Right cardiac atrium (tissue), 5 donors: ENCODE data around the gene TRIO. TPM values are rescaled to one million over a fixed set of nuclear protein-coding genes. Genes with fewer than 3 reads are reported as not detected.

ENCODE experiments used
- ATAC-seq, 2 donors: fragments of 200-7000 bp; cut with Tn5 transposase; one replicate each; pipeline versions ENCODE4 v1.8.0 to v1.9.1; 2020; ENCODE audit warnings: moderate library complexity in 2 of 2, mild to moderate bottlenecking in 1 of 2
- DNase-seq, 3 donors: peaks; one replicate each; pipeline ENCODE4 v3.0.0-alpha.2; 2020
- H3K27ac ChIP-seq: one replicate; pipeline ENCODE4 v1.5.1; 2013; ENCODE audit warnings: mild to moderate bottlenecking, low read length, control low read depth, moderate library complexity
- H3K27me3 ChIP-seq: one replicate; pipeline ENCODE4 v1.6.1; 2013; ENCODE audit not compliant: control insufficient read depth, insufficient read depth
- H3K4me1 ChIP-seq: one replicate; pipeline ENCODE4 v1.6.1; 2013; ENCODE audit warnings: low read length; ENCODE audit not compliant: control insufficient read depth, insufficient read depth
- H3K4me3 ChIP-seq: one replicate; pipeline ENCODE4 v1.5.1; 2013; ENCODE audit warnings: low read length, control low read depth
- H3K9me3 ChIP-seq: one replicate; pipeline ENCODE4 v1.6.1; 2013; ENCODE audit warnings: low read length; ENCODE audit not compliant: control insufficient read depth
- WGBS: extraction: QIAGEN DNeasy Blood & Tissue Kit; methylation state at CpG from one replicate; pipeline ENCODE4 v1.1.7; 2013; 5-methylcytosine and 5-hydroxymethylcytosine counted together
- intact Hi-C, 4 donors: fragments of 100-400 bp; cut with DNase I; formaldehyde crosslinking; loops; one replicate each; pipeline versions ENCODE4 v1.11.0 to v1.14.0; 2022 to 2023
- polyA plus RNA-seq: library from polyadenylated mRNA; stranded (reverse); fragments of 200-250 nt; gene quantifications from one replicate; pipeline ENCODE4 v1.2.3, GENCODE V29; 2013
- total RNA-seq, 4 donors: library from RNA; stranded (reverse); fragmentation: NEBNext Ultra II Directional; extraction: Animal tissue kit (Norgen Biotek cat#: 25700); gene quantifications; one replicate each; pipeline ENCODE4 v1.2.1, GENCODE V29; 2021
- donor health status: healthy with polysubstance abuse.
- donor health status: DM: no; HTN: yes; CAD: no.
- donor health status: DM: no; HTN: no; CAD: no.
- donor health status: DM: no; HTN: yes; CAD: no; lungs with severe emphysema.
- donor health status: DM: yes; HTN: yes; CAD: no.

TRIO gene
- total and polyA plus RNA-seq, 5 donors, result 31.3 to 66.0 (median 54.1) TPM

DNA sequence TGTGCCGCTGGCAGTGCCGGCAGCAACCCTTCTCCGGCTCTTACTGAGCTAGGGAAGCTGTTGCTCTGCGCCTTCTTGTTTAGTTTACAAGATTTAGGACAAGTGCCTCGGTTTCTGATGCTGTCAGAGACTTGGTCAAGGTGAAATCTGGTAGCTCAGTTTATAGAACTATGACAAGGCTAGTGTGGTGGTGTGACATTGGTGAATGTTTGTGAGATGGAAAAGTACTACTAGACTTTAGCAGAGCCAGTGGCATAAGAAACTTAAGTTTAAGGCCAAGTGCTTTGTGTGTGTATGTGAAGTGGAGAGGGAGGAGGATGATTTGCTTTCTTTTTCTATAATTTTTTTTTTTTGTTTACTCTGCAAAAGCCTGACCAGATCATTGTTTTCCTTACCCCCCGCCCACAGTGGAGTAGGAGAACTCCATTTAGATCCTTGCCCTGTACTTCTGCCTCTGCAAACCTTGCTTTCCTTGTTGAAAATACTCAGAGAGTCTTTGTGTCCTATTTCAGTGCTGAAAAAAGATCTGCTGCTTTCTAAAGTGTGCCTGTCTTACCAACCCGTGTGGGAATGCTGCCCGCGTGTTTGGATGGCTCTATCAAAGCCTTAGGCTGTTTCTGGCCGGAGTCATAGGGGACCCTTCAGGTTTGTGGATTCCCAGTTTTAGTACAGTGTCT lies 75.9 kb downstream of the TRIO start:
- peak; percentile 44 to 47 for ATAC-seq
- 63% methylated on average over 10 of the region's 10 CpGs for WGBS
- H3K4me3 ChIP-seq, result no peak overlapping the region
- H3K27ac ChIP-seq, result peak overlapping the region; percentile 9
- intact Hi-C loops, result no loop called here
- DNase-seq, result no peak
- no peaks in the 10 kb centered on the region for H3K9me3 ChIP-seq
- no peaks in the 10 kb centered on the region for H3K27me3 ChIP-seq
- H3K4me1 ChIP-seq, result peaks cover 30% of the 10 kb centered on the region

DNA sequence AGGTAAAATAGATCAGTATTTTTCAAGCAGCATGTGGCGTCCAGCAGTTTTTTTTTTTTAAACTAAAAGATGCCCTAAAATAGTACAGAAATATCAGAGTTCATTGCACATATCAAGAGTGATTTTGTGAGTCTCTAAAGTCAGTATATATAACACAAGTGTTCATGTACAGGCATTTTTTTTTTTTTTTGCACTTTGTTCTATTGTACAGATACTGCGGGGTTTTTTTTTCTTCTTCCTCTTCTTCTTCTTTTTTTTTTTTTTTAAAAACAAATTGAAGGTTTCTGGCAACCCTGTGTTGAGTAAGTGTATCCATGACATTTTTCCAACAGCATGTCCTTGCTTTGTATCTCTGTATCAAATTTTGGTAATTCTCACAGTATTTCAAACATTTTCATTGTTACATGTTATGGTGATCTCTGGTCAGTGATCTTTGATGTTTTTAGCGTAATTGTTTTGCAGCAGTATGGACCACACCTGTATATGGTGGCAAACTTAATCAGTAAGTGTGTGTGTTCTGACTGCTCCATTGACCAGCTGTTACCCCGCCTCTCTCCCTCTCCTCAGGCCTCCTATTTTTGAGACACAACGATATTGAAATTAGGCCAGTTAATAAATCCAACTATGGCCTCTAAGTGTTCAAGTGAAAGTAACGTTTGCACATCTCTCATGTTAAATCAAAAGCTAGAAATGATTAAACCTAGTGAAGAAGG lies 76.8 kb downstream of the TRIO start:
- intact Hi-C loops, result no loop called here
- Histone ChIP-seq H3K4me3 (no peak overlapping the region), H3K27me3 (no peaks in the 10 kb centered on the region), H3K27ac (no peak overlapping the region), H3K9me3 (no peaks in the 10 kb centered on the region), H3K4me1 (peaks cover 30% of the 10 kb centered on the region)
- 61% methylated on average over 6 of the region's 6 CpGs for whole genome bisulfite sequencing
- no peak for DNase-seq
- ATAC-seq, result no peak

DNA sequence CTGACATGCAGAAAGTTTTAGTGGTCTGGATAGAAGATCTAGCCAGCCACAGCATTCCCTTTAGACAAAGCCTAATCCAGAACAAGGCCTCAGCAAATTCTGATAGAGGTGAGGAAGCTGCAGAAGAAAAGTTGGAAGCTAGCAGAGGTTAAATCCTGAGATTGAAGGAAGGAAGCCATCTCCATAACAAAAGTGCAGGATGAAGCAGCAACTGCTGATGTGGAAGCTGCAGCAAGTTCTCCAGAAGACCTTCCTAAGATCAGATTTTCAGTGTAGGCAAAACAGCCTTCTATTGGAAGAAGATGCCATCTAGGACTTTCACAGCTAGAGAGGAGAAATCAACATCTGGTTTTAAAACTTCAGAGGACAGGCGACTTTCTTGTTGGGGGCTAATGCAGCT lies 77.5 kb downstream of the TRIO start:
- no peak for DNase-seq
- Histone ChIP-seq H3K27ac (no peak overlapping the region), H3K4me1 (peaks cover 30% of the 10 kb centered on the region), H3K4me3 (no peak overlapping the region), H3K27me3 (no peaks in the 10 kb centered on the region), H3K9me3 (no peaks in the 10 kb centered on the region)
- ATAC-seq, result no peak
- 97% methylated on average over 1 of the region's 1 CpG for WGBS
- intact Hi-C loops, result no loop called here

DNA sequence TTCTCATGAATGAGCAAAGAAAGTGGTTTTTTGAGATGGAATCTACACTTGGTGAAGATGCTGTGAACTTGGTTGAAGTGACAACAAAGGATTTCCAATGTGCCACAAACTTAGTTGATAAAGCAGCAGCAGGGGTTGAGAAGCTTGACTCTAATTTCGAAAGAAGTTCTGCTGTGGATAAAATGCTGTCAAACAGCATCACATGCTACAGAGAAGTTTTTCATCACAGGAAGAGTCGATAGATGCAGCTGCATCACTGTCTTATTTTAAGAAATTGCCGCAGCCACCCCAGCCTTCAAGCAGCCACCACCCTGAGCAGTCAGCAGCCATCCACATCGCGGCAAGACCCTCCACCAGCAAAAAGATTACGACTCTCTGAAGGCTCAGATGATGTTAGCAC lies 78.6 kb downstream of the TRIO start:
- Histone ChIP-seq H3K4me1 (peaks cover 32% of the 10 kb centered on the region), H3K4me3 (no peak overlapping the region), H3K27ac (no peak overlapping the region), H3K9me3 (no peaks in the 10 kb centered on the region), H3K27me3 (no peaks in the 10 kb centered on the region)
- intact Hi-C loops, result no loop called here
- WGBS, result 87% methylated on average over 6 of the region's 6 CpGs
- DNase-seq (no peak), ATAC-seq (no peak)

DNA sequence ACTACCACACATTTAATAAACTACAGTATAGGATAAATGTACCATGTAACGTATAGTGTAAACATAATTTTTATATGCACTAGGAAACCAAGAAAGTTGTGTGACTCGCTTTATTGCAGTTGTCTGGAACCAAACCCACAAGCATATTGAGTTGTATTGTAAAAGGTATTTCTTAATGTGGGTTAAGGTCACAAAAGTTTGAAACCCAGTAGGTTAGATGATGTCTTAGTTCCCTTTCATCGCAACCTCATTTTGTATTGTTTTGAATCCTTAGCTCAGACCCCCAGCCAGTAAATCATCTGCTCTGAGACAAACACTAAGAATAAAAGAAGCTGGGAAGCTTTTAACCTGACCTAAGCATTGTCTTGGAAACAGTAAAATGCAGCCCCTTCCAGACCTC lies 79.1 kb downstream of the TRIO start:
- no peak for ATAC-seq
- no peak overlapping the region for H3K4me3 ChIP-seq
- H3K27ac ChIP-seq, result no peak overlapping the region
- H3K4me1 ChIP-seq, result peaks cover 33% of the 10 kb centered on the region
- no peaks in the 10 kb centered on the region for H3K27me3 ChIP-seq
- WGBS, result 78% methylated on average over 3 of the region's 3 CpGs
- no peak for DNase-seq
- no peaks in the 10 kb centered on the region for H3K9me3 ChIP-seq
- intact Hi-C loops, result no loop called here

DNA sequence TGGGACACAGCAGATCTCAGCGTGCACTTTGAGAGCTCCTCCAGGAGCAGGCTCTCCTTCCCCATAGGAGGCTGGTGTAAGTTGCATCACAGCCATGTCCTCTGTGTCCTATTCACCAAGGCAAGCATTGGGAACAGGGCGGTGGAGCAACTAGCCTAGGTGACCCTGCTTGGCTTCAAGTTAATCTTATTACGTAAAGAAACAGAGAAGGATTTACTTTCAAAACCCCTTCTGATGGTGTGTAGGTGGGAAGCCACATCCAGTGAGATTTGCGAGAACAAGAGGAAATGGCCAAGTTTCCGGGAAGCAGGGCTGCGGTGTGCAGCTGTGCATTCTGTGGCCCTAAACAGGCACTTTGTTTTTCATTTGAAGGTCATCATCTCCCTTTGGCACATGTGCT lies 80.2 kb downstream of the TRIO start:
- Histone ChIP-seq H3K27ac (no peak overlapping the region), H3K4me1 (peaks cover 36% of the 10 kb centered on the region), H3K9me3 (no peaks in the 10 kb centered on the region), H3K4me3 (no peak overlapping the region), H3K27me3 (no peaks in the 10 kb centered on the region)
- ATAC-seq (no peak), DNase-seq (no peak)
- 67% methylated on average over 6 of the region's 6 CpGs for WGBS
- intact Hi-C loops, result no loop called here

DNA sequence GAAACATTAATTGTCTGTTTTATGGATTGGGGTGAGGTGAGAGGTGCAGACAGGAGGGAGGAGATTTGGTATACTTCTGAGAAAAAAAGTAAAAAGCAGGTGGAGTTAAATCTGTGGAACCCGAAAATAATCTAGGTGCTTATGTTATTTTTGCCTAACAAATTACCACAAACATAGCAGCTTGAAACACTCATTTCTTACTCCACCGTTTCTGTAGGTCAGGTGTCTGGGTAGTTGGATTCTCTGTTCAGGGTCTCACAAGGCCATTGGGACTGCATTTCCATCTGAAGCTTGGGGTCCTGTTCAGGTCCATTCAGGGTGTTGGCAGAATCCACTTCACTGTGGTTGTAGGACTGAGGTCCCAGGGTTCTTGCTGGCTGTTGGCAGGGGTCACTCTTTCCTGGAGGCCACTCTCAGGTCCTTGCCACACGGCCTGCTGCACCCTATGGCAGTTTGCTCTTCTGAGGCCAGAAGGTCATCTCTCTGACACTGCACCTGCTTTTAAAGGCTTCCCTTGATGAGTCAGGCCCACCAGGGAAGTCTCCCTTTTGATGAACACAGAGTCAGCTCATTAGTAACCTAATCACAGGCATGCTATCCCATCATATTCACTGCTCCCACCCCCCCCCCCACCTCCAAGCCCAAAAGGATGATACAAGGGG lies 82.2 kb downstream of the TRIO start:
- 91% methylated on average over 3 of the region's 3 CpGs for WGBS
- intact Hi-C loops, result no loop called here
- Histone ChIP-seq H3K4me3 (no peak overlapping the region), H3K27ac (no peak overlapping the region), H3K4me1 (peaks cover 24% of the 10 kb centered on the region), H3K27me3 (no peaks in the 10 kb centered on the region), H3K9me3 (no peaks in the 10 kb centered on the region)
- ATAC-seq (no peak), DNase-seq (no peak)

DNA sequence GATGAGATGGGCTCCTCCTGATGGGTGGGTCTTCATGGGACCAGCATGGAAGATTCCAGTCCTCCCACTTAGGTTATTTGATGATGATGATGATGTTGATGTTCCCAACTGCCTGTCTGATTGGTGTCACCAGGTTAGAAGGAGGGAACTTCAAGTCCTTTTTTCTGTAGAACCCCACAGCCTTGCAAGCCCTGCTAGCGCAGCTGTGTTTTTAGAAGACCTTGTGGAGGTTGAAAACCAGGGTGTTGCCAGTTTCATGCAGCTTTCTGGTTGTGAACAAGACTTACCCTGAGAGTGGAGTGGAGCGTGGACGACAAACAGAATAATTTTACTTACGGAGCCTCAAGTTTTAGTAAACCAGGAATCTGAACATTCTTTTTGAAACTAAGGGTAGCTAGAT lies 83.0 kb downstream of the TRIO start:
- H3K9me3 ChIP-seq, result peaks cover 1% of the 10 kb centered on the region
- no peak overlapping the region for H3K4me3 ChIP-seq
- H3K27me3 ChIP-seq, result no peaks in the 10 kb centered on the region
- no peak overlapping the region for H3K27ac ChIP-seq
- intact Hi-C loops, result no loop called here
- no peak for ATAC-seq
- H3K4me1 ChIP-seq, result peaks cover 20% of the 10 kb centered on the region
- DNase-seq, result no peak
- WGBS, result 97% methylated on average over 4 of the region's 4 CpGs

DNA sequence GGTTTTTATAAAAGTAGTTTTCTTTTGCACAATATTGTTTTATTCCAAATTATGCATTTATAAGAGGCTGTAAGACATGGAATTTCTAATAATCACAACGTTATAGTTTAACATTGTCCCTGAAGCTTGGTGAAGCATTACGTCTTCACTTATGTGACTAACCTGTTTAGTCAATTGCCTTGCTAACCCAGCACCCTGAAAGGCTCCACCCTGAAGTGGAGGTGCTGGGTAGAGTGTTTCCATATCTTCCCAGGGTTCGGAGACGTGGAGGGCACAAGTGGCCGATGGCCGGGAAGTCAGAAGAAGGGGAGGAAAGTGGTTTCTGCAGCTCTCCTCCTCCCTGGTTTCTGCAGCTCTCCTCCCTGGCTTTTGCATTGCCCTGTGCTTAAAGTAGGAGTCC lies 83.4 kb downstream of the TRIO start:
- 81% methylated on average over 6 of the region's 6 CpGs for WGBS
- Histone ChIP-seq H3K4me3 (no peak overlapping the region), H3K27ac (no peak overlapping the region), H3K4me1 (peaks cover 17% of the 10 kb centered on the region), H3K27me3 (no peaks in the 10 kb centered on the region), H3K9me3 (peaks cover 2% of the 10 kb centered on the region)
- no peak for ATAC-seq
- DNase-seq, result no peak
- intact Hi-C loops, result no loop called here

DNA sequence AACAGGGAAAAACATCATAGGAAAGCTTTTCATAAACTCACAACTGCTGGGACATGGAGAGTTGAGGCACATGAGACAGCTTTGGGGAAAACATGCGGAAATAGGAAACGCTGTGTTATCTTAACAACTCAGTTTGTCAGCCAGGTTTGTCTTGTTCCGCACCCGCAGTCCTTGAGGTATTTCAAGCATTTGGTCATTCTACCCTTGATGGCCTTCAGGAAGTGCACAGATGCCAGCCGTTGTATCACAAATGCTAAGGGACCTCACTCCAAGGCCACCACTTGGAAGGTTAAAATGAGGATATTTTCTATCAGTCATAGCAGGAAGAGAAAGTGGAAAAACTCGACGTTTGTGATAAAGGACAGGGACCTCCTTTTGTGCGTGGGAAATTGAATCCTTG lies 83.8 kb downstream of the TRIO start:
- H3K27ac ChIP-seq, result peak overlapping the region; percentile 1
- 51% methylated on average over 8 of the region's 8 CpGs for WGBS
- peak in 1 of 2 donors; percentile 32 for ATAC-seq
- DNase-seq, result no peak
- peaks cover 14% of the 10 kb centered on the region for H3K4me1 ChIP-seq
- intact Hi-C loops, result no loop called here
- H3K4me3 ChIP-seq, result no peak overlapping the region
- H3K27me3 ChIP-seq, result no peaks in the 10 kb centered on the region
- H3K9me3 ChIP-seq, result peaks cover 2% of the 10 kb centered on the region

DNA sequence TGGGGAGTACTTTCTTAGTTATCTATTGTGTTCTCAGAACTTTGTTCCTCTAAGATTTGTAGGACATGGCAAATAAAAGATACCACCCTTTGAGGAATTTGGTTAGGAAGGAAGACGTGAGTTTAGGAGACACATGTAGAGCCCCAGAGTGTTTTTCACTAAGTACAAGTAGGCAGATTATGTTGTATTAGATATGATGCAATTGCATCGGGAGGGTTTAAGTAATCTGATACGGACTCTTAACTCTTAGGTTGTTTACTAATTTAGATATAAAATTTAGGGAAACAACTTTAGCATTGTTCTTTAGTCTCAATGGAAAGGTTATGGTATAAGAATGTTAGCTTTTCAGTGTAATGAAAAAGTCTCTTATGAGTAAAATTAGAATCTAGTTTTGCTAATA lies 84.4 kb downstream of the TRIO start:
- H3K4me3 ChIP-seq, result no peak overlapping the region
- H3K4me1 ChIP-seq, result peaks cover 14% of the 10 kb centered on the region
- no peaks in the 10 kb centered on the region for H3K27me3 ChIP-seq
- WGBS, result 46% methylated on average over 3 of the region's 3 CpGs
- ATAC-seq, result no peak
- no peak overlapping the region for H3K27ac ChIP-seq
- DNase-seq, result no peak
- intact Hi-C loops, result no loop called here
- H3K9me3 ChIP-seq, result peaks cover 4% of the 10 kb centered on the region
